HG03135 (cell line): Measurements from ENCODE around the gene RPS6KC1.
"Not testable (repeated sequence)": the region's sequence is repeated elsewhere in the genome, so short reads cannot be mapped to it uniquely, and the experiment has no call there.

Experiments
- ATAC-seq: cut with Tn5 transposase; IDR thresholded peaks from one replicate; pipeline ENCODE4 v1.9.1; 2021; ENCODE audit warnings: mild to moderate bottlenecking, moderate library complexity; ENCODE audit not compliant: unreplicated experiment

The RPS6KC1 gene

GRCh38 chr1:213104604-213105003 is 53.6 kb downstream of the RPS6KC1 start:
- ATAC-seq: no peak

- ATAC-seq: no peak
Observed at GRCh38 chr1:213106298-213106697, 55.3 kb downstream of the RPS6KC1 start.

GRCh38 chr1:213107613-213108012 is 56.6 kb downstream of the RPS6KC1 start:
- no peak for ATAC-seq

- peak; percentile 59 for ATAC-seq
Observed at GRCh38 chr1:213110349-213111300, 59.6 kb downstream of the RPS6KC1 start.

GRCh38 chr1:213111502-213111901 is 60.5 kb downstream of the RPS6KC1 start:
- ATAC-seq: no peak

GRCh38 chr1:213112723-213113122 is 61.7 kb downstream of the RPS6KC1 start:
- not testable (repeated sequence) for ATAC-seq

GRCh38 chr1:213117699-213118180 is 66.7 kb downstream of the RPS6KC1 start:
- ATAC-seq: not testable (repeated sequence)

GRCh38 chr1:213119794-213120193 is 68.8 kb downstream of the RPS6KC1 start:
- ATAC-seq: no peak

- ATAC-seq: no peak
Observed at GRCh38 chr1:213120386-213120785, 69.3 kb downstream of the RPS6KC1 start.

- ATAC-seq: no peak
Observed at GRCh38 chr1:213120961-213121360, 69.9 kb downstream of the RPS6KC1 start.

GRCh38 chr1:213122514-213122929 is 71.5 kb downstream of the RPS6KC1 start:
- ATAC-seq: no peak

- no peak for ATAC-seq
Observed at GRCh38 chr1:213123087-213123486, 72.0 kb downstream of the RPS6KC1 start.

GRCh38 chr1:213123536-213123935 is 72.5 kb downstream of the RPS6KC1 start:
- ATAC-seq: no peak

- ATAC-seq: no peak
Observed at GRCh38 chr1:213124590-213124989, 73.5 kb downstream of the RPS6KC1 start.

- ATAC-seq: no peak
Observed at GRCh38 chr1:213125643-213126042, 74.6 kb downstream of the RPS6KC1 start.

- no peak for ATAC-seq
Observed at GRCh38 chr1:213127074-213127473, 76.0 kb downstream of the RPS6KC1 start.

- ATAC-seq: no peak
Observed at GRCh38 chr1:213131851-213132655, 81.0 kb downstream of the RPS6KC1 start.

GRCh38 chr1:213135572-213135971 is 84.5 kb downstream of the RPS6KC1 start:
- no peak for ATAC-seq

GRCh38 chr1:213136190-213136917 is 85.3 kb downstream of the RPS6KC1 start:
- no peak for ATAC-seq

GRCh38 chr1:213138391-213138790 is 87.3 kb downstream of the RPS6KC1 start:
- ATAC-seq: no peak

GRCh38 chr1:213138892-213139291 is 87.9 kb downstream of the RPS6KC1 start:
- ATAC-seq: no peak
